Measurements from ENCODE around the gene BLCAP.

BLCAP gene

GRCh38 chr20:37519508-37520418, 7.9 kb downstream of the BLCAP start:
- H3K27ac ChIP-seq: peak overlapping the region in 1 of 21 experiments; percentile 24
- H3K4me3 ChIP-seq: no peak overlapping the region

DNA sequence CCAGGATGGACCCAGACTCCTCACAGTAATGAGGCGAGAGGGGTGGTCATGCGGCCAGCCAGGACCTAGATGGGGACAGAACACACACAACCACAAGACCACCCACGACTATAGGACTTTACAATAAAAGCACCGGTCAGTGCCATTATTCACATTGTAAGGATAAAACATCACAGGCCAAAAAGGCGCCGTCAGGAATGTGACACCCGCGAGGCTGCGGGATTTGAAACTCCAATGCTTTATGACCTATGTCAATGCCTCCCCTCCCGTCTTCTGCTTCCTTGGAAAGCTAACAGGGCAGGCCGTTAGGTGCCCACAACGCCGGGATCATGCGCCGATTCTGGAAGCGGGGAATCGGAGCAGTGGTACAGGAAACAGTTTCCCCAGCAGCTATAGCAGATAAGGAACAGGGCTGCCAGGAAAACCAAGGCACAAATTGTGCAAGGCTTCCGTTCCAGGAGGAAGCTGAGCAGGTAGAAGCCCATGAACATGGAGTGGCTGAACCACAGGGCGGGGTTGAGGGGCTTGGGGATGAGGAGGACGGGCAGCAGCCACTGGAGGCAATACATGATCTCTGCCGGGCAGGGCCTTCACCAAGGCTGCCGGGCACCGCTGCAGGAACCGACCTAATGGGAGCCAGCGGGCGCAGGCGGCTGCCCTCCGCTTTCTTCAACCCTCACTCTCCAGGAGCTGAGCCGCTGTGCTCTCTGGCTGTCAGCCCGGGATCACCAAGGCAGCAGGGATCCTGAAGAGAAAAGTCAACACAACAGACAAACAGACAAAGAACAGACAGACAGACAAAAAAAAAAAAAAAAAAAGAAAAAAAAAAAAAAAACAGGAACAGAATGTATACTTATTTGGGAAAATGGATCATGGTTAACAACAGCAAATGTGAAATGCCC, 8.8 kb downstream of the BLCAP start:
- Histone ChIP-seq H3K4me3 (no peak overlapping the region), H3K27ac (peak overlapping the region in 1 of 21 experiments; percentile 24)

- Histone ChIP-seq H3K27ac (no peak overlapping the region), H3K4me3 (no peak overlapping the region)
Measured at GRCh38 chr20:37518059-37518458, 9.6 kb downstream of the BLCAP start.

DNA sequence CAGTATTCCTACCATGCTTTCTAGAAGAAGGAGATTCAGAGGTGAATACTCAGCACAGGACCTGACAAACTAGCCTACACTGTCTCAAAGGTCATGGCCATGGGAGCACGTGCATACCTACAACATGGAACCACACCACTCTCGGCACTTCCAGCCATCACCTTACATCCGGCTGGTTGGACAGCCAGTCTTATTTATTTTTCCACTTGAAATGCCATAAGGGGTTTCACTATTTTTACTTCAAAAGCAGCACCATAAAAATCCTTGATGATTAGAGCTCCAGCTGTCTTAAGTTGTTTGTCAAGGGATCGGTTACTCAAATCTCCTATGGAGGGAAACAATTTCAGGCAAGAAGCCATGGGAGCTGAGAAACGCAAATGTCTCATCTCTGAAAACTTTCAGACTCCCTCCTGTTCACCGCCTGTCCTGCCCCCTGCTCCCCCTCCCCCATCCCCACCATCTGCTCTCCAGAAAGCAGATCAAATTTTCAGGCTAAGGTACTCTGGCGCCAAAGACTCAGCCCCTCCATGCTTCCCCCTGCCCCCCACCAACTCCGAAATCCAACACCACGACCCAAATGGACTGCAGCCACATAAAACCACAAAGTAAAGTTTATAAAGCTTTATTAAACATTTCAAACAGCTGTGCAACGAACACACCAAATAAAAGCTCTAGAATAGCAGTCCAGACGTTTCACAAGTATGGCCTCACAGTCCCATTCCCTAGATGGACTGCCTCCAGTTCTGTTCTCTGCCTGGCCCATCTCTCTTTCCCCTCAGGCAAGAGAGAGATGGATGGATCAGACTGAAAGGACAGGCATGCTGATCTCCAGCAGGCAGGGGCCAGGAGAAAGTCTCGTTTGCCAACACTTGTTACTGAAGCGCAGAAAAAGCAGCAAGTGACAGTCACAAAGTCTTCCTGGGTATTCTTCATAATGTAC, 10.6 kb downstream of the BLCAP start:
- Histone ChIP-seq H3K4me3 (no peak overlapping the region), H3K27ac (no peak overlapping the region)

- no peak overlapping the region for H3K27ac ChIP-seq
- no peak overlapping the region for H3K4me3 ChIP-seq
Measured at GRCh38 chr20:37515876-37516275, 11.8 kb downstream of the BLCAP start.

- no peak overlapping the region for H3K4me3 ChIP-seq
- H3K27ac ChIP-seq: no peak overlapping the region
Measured at GRCh38 chr20:37513779-37514359, 13.8 kb downstream of the BLCAP start.

GRCh38 chr20:37511610-37512275, 15.9 kb downstream of the BLCAP start:
- Histone ChIP-seq H3K27ac (peak overlapping the region in 2 of 21 experiments; percentile 6 to 16), H3K4me3 (no peak overlapping the region)

DNA sequence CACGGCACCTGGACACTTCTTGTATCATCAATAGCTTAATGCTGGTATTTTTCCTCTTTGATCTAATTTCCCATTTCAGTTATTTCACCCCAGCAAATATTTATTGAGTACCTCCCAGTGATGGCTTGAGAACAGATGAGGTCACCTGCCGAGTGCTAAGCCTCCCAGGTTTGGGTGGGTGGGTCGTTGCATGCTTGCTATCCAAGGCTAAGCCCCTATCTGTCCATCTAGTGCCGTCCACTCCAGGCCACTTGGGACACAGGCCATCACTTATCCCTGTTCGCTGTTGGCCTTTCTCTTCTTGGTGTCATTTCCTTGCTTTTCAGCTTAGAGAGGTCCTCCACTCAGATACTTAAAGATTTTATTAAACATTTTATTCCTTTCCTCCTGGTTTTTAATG, 17.4 kb downstream of the BLCAP start:
- Histone ChIP-seq H3K27ac (no peak overlapping the region), H3K4me3 (no peak overlapping the region)

DNA sequence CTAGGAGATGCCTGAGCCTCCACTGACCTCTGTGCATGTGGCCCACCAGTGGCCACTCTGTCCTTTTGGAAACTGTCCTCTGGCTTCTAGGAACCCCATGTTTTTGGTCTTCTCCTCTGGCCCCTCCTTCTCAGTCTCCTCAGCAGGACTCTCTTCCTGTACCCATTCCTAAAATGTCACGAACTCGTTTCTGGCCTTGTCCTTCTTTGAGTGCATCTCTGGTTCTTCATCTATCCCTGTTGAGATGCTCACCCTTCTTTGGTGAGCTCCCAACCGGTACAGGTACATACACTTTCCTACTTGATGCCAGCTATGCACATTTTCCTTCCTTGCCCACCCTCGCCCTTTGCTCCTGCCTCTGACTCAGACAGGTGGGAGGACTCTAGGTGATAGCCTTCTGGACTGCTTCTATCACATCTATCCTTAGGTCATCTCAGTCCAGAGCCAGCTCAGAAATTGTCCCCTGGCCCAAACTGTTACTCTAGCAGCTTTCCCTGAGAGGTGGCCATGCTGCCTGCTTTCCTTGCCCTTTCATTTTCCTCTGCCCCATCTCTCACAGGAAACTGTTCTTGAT, 21.4 kb downstream of the BLCAP start:
- H3K27ac ChIP-seq: no peak overlapping the region
- H3K4me3 ChIP-seq: no peak overlapping the region

DNA sequence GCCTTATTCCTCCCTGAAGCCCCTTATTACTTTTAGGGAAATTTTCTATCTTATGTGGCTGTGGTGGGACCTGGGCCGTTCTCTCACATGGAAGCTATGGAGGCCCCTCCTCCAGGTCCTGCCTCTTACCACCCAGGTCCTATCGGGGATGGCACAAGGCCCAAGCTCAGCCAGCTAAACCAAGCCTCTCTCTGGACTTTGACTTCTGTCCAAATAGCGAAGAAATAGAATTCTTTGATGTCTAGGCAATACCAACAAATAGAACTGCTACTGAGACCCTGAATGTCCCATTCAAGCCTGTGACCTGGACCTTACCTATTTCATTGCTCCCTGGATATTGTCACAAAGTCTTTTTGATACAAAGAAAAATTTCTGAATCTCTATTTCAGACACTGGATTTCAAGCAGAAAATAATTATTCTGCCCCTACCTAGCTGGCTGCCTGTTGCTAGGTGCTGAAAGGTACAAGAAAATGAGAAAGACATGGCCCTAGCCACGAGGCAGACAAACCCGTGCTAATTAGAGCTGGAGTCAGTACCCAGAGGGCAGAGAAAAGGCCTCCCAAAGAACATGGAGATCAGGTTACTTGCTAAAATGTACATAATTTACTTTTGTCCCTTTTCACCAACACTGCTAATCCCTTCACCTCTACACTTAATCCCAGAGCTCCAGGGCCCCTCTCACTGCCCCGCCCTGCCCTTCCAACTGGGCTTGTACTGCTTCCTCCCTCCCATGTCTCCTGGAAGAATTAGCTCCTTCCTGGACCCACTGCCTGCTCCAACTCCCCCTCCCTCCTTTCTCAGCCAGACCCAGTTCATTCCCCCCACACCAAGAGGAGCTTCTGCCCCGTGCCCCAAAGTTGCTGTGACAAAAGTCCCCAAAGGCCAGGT, 22.2 kb downstream of the BLCAP start:
- Histone ChIP-seq H3K4me3 (no peak overlapping the region), H3K27ac (no peak overlapping the region)

- H3K4me3 ChIP-seq: no peak overlapping the region
- no peak overlapping the region for H3K27ac ChIP-seq
Measured at GRCh38 chr20:37504404-37505096, 23.1 kb downstream of the BLCAP start.

DNA sequence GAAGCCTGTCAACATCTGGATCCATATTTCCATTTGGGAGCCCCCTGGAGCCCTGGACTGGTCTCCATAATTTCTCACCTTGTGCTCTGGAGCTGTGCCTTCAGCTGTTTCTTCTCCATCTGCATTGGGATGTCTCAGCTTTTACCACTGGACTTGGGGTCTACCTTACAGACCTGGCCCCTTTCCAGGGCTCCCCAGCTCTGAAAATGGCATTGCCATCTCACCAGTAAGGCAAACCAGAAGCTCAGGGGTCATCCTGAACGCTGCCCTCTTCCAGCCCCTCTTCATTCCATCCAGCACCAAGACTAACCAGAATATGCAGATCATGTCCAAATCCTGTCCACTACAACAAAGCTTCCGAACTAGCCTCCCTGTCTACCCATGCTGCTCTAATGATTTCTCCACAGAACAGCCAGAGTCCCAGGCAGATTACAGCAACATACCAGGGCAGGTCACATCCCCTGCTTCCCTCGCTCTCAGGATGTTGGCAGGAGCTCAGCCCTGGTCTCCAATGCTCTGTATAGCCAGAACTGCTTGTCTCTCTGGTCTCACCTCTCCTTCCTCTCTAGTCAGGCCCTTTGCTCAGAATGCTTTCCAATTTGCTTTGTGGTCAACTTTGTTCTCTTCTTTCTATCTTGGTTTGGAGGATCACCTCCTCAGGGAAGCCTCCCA, 24.3 kb downstream of the BLCAP start:
- Histone ChIP-seq H3K27ac (no peak overlapping the region), H3K4me3 (no peak overlapping the region)

DNA sequence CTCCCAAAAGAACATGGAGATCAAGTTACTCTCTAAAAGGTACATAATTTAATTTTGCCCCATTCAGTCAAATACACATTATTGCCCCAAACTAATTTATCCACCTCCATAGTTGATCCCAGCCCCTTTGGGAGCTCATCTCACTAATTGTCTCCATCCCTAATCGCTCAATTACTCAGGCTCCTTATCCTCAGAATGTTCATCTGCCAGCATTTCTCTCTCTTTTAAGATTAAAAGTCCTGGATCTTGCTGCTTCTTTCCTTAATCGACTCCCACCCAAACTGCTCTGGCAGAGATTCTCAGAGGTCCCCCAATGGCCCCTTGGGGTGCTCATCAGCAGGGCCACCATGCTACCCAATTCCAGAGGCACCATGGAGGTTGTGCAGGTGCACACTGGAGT, 25.0 kb downstream of the BLCAP start:
- H3K27ac ChIP-seq: no peak overlapping the region
- no peak overlapping the region for H3K4me3 ChIP-seq

GRCh38 chr20:37501940-37502339, 25.7 kb downstream of the BLCAP start:
- no peak overlapping the region for H3K4me3 ChIP-seq
- no peak overlapping the region for H3K27ac ChIP-seq

DNA sequence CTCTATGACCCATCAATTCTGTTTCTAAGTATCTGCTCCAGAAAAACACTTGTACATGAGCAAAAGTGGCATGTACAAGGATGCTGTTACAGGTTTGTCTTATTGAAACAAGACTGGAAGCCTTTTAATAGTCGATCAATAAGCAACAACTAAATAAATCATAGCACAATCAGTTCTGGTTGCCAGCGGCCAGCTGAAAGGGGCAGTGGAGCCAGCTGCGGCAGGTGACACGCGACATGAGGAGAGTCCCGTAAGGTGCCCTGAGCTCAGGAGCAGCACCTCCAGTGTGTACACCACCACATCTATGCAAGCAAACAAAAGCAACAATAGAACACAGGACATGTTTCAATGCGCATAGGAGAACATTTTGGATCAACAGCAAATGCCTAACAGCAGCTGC, 27.4 kb downstream of the BLCAP start:
- Histone ChIP-seq H3K4me3 (no peak overlapping the region), H3K27ac (no peak overlapping the region)

DNA sequence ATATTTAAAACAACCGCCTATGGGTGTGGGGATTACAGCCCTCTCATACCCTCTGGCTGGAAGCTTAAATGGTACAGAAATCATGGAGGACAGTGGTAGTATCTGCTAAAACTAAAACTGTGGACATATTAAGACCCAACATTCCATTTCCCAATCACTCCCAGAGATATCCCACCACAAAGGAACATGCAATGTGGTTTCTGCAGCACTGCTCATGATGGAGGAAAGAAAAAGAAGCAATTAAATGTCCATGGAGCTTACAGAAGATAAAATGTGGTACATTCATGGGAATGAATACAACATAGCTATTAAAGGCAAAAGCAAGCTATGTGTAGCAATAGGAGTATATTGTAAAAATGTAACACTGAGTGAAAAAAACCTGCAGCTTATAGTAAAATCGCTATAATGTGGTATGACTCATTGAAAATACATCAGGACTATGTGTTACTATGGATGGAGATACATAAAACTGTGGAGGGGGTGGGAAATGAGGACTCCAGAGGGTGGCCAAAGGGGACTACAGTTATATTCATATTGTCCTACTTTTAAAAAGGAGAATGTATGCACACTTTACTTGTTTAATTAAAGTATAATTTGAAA, 29.5 kb downstream of the BLCAP start:
- Histone ChIP-seq H3K4me3 (no peak overlapping the region), H3K27ac (no peak overlapping the region)

Measured in skin epidermis (tissue), 12 donors.